CD4-positive, alpha-beta T cell treated with Interleukin-12 subunit alpha and Interleukin-12 subunit beta, for 1 hour (primary cell): ENCODE results near the gene CLDN19.
A peak's percentile ranks its signal among the peaks of the same experiment; 100 is the strongest.

Experiments
- DNase-seq: peaks from one replicate; pipeline ENCODE4 v3.0.0-alpha.2; 2020

CLDN19 gene

GRCh38 chr1:42739753-42740700 lies at the start of gene CLDN19:
Gene CLDN19, minus strand, starts transcription at chr1:42740236. Its CDS starts 173 bp downstream, at chr1:42740063.
- no peak for DNase-seq

GRCh38 chr1:42788021-42788420 lies 48.0 kb upstream of the CLDN19 start:
- DNase-seq = no peak

- no peak for DNase-seq
Measured at GRCh38 chr1:42786097-42786496, 46.1 kb upstream of the CLDN19 start.

- DNase-seq = peak; percentile 37
Measured at GRCh38 chr1:42784946-42785693, 45.1 kb upstream of the CLDN19 start, which contains the start of gene TMEM269. Gene TMEM269, plus strand, starts transcription at chr1:42784991. Its CDS starts 4,903 bp downstream, at chr1:42789894.

GRCh38 chr1:42784547-42784945 lies 44.5 kb upstream of the CLDN19 start:
- no peak for DNase-seq

GRCh38 chr1:42783092-42783491 lies 43.1 kb upstream of the CLDN19 start:
- DNase-seq = no peak

- no peak for DNase-seq
Measured at GRCh38 chr1:42780176-42780575, 40.1 kb upstream of the CLDN19 start.

- DNase-seq = no peak
Measured at GRCh38 chr1:42779725-42780124, 39.7 kb upstream of the CLDN19 start.

GRCh38 chr1:42777852-42778251 lies 37.8 kb upstream of the CLDN19 start:
- DNase-seq = peak; percentile 39

GRCh38 chr1:42776502-42776901 lies 36.5 kb upstream of the CLDN19 start:
- no peak for DNase-seq

GRCh38 chr1:42774928-42775526 lies 35.0 kb upstream of the CLDN19 start:
- no peak for DNase-seq

- no peak for DNase-seq
Measured at GRCh38 chr1:42773420-42773819, 33.4 kb upstream of the CLDN19 start.

GRCh38 chr1:42769811-42770210 lies 29.8 kb upstream of the CLDN19 start:
- DNase-seq = no peak

- no peak for DNase-seq
Measured at GRCh38 chr1:42768172-42768571, 28.1 kb upstream of the CLDN19 start.

- no peak for DNase-seq
Measured at GRCh38 chr1:42767510-42768000, 27.5 kb upstream of the CLDN19 start.

- DNase-seq = peak; percentile 100
Measured at GRCh38 chr1:42766741-42767509, 26.9 kb upstream of the CLDN19 start, which contains the start of the genes C1orf50 and P3H1. Gene C1orf50, plus strand, starts transcription at chr1:42767249. Its CDS starts 63 bp downstream, at chr1:42767312. Gene P3H1, minus strand, starts transcription at chr1:42767028. Its CDS starts 57 bp downstream, at chr1:42766971.

GRCh38 chr1:42765832-42766740 lies 26.1 kb upstream of the CLDN19 start:
- peak; percentile 40 for DNase-seq

GRCh38 chr1:42765269-42765668 lies 25.2 kb upstream of the CLDN19 start:
- DNase-seq = no peak

GRCh38 chr1:42762269-42762668 lies 22.2 kb upstream of the CLDN19 start:
- DNase-seq = no peak

GRCh38 chr1:42761567-42761966 lies 21.5 kb upstream of the CLDN19 start:
- no peak for DNase-seq

- DNase-seq = no peak
Measured at GRCh38 chr1:42759114-42759513, 19.1 kb upstream of the CLDN19 start.
